GM21390 (cell line): ENCODE measurements around the gene INPP4B.

Source experiments
- ATAC-seq: cut with Tn5 transposase; IDR thresholded peaks from one replicate; pipeline ENCODE4 v1.9.1; 2021; ENCODE audit not compliant: unreplicated experiment

Gene INPP4B

DNA sequence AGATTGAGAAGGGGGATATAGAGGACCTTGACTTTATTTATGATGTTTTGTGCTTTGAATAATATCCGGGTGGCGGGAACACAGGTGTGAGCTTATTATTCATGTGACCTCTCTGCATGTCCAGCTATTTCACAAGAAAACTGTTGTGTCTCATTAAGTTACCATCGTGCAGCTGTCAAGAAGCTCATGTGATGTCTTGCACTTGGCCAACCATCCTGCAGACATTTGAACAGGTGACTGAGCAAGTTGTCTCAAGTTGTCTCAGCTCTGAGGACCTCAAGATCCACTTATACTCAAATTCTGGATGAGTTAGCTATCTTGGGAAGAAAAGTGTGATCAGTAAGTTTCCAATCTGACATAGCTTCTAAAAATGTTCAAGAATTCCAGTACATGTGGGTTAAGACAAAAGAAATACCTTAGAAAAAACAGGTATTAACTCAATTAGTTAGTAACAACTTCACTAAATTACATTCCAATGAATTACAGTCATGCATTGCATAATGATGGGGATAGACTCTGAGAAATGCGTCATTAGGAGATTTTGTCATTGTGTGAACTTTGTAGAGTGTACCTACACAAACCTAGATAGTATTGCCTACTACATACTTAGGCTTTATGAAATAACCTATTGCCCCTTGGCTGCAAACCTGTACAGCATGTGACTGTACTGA, 462.2 kb downstream of the INPP4B start:
- no peak for ATAC-seq

DNA sequence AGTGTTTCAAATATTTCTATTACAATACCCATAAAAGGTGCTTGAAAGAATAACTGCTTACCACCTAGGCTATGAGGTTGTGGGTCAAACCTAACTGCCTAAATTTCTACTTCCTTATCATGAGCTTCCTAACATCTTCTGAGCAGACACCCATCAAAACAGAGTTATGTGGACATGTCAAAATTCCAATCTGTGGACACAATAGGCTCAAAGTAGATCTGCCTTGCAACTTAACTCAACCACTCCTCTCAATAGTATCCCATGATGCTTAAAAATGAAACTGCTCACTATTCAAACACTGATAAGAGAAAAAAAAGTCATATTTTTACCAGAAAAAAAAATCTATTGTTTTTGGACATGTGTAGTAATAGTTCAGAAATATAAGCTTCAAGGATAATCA, 462.7 kb downstream of the INPP4B start:
- no peak for ATAC-seq

DNA sequence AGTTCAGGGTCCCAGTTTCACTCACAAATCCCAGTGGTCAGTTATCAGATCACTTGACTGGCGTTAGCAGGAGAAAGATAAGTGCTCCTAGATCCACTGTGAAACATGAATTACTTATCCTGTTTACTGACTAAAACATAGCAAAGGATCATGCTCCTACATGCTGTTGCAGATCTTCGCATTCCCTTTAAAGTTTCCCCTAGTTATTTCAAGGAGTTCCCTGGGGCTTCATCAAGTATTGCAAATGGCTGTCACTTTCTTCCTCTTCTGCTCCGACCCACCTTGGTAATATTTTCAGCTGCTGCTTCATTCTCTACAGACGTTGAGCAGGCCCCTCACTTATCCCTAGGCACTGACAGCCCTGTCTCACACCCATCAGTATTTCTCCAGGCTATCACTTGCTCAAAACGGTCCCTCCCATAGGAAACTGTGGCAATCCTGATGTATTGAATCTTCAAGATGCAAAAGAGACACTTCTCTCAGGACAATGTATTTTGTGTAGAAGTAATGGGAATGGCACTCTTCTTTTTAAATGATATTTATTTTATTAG, 466.0 kb downstream of the INPP4B start:
- ATAC-seq = no peak

DNA sequence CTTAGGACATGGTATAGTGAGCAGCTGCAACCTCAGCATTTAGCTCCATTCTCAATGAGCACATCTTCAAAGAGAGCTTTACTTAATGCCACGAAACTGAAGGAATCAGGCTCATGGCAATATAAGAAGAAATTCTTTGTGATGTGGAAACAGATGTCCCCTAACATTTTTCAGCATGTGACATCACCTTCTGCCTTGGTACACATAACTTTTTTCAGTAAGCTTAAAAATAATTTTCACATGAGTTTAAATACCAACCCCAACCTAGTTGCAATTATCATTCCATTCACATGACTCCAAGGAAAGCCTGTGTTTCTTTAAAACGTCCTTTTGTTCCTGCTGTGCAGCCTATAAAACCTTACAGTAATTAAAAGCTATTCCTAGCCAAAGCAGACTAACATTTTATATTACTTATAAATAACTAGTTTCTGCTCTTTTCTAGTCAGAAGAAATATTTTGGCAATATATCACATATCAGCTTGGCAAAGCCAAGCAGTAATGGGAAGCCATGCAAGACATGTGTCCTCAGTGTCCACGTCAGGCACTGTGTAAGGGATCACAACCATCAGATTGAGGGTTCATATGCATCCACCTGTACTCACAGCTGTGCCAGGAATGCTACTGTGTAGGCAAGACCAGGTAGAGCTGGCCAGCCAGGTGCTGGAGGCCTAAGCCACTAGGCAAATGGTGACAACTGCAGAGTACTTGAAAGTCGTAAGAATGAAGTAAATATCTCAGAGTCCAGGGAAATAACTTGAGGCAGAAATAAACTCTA, 466.6 kb downstream of the INPP4B start:
- no peak for ATAC-seq

DNA sequence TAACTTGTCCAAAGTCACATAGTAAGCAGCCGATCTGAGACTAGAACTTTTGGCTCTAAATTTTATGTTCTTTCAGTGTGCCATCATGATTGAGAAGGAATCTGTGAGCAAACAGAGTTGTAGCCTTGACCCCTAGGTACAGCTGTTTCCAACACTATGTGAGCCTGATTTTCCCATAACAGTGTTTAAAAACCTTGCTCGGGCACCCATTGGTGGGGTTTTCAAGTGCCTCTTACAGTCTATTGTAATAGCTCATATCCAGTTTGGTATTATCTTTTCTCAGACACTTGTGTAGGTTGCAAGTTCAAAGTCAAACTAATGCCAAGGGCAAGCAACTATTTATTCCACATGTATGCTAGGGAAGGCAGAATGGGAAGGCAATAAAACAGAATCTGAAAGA, 467.9 kb downstream of the INPP4B start:
- no peak for ATAC-seq

DNA sequence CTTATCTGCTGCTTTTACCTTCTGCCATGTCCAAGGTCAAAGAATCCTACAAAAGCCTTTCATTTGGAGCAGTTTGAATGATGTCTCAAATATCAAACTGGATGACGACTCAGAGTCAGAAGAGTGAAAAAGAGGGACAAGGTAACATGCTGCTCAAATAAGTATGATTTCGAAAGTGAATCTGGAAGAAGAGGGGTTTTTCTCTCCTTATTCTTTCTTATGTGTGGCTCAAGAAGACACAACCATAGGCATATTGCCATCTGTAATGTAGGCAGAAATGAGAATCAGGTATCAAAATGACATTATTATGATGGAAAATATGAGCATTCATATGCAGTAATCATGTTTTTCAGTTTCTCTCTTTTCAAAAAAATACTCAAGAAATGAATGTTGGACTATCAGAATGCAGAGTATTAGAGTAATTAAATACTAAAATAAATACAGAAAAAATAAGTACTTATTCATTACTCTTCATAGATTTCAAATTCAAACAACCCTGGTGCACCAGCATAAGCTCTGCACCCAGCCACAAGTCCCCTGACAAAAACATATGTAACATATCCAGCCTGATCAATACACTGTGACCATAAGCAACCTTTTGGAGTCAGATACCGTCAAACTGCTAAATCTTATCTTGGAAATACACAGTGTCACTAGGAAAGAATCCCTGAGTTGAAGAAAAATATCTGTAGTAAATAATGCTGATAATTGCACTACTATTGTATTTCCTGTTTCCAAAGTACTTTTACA, 468.6 kb downstream of the INPP4B start:
- ATAC-seq = no peak

DNA sequence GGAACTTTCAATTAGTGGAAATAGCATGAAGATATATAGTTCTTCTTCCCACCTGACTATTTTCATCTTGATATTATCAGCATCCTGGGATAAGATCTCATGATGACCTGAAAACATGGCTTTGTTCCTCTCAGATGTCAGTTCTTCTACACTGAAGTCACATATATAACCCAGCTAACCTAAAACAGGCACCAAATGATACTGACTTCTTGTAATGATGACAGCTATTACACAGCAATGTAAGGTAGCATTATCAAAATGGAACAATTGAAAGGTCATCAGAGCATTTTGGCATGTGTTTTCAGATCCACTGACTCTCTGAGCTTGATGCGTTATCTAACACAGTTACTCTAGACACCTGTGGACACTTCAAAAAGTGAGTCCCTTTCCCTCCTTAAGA, 469.9 kb downstream of the INPP4B start:
- no peak for ATAC-seq

DNA sequence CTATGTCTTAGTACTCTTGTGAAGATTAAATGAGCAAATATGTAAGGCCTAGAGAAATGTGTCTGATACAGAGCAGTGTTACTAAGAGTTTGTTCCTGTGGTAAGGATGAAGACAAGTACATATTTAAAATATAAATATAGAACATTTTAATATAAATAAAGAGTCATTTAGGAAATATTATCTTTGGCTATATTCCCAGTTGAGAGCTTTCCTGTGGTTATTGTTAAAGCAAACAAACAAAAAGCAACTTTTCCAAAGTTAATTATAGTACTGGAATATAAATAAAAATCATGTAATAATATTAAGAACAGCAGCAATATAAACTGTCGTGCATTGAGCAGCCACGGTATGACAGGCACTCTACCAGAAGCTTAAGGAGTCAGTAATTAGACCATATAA, 472.5 kb downstream of the INPP4B start:
- ATAC-seq = no peak

DNA sequence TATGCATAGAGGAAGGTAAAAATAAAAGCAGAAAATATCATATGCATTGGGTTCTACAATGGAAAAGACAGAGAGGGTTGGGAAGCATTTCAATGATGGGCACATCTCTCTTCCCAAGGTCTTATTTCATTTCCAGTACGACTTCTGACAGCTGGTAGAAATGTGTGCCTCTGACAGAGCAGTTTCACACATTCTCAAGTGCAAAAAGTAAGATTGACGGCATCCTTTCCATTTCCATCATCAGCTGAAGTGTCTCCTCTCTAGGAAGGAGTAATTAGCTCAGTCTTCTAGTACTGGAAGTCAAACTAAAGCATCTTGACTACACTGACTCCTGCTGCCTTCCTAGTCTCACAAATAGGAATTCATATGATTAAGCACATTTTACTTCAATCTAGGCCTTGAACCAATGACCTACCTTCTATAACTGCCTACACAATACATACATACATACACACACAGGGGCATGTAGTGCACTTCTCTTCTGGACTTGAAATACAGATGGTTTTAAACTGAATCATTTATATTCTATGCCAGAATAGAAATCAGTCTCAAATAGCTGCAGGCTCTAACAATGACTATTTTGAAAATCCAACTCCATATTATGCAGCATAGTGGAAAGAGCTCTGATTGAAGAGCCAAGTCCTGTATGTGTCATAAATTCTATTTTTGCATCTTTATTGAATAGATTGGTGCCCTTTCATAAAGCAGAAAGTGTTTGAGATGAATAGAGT, 473.4 kb downstream of the INPP4B start:
- no peak for ATAC-seq

DNA sequence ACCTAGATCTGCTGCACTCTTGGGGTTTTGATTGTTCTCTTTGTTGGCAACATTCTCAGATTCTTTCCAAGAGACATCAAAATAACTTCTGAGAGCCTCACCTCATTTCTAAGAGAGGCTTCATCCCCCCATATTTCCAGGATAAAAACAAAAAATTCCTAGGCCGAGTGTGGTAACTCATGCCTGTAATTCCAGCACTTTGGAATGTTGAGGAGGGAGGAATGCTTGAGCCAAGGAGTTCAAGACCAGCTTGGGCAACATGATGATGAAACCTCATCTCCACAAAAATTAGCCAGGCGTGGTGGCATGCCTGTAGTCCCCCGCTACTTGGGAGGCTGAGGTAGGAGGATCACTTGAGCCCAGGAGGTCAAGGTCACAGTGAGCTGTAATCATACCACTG, 477.0 kb downstream of the INPP4B start:
- ATAC-seq = no peak

DNA sequence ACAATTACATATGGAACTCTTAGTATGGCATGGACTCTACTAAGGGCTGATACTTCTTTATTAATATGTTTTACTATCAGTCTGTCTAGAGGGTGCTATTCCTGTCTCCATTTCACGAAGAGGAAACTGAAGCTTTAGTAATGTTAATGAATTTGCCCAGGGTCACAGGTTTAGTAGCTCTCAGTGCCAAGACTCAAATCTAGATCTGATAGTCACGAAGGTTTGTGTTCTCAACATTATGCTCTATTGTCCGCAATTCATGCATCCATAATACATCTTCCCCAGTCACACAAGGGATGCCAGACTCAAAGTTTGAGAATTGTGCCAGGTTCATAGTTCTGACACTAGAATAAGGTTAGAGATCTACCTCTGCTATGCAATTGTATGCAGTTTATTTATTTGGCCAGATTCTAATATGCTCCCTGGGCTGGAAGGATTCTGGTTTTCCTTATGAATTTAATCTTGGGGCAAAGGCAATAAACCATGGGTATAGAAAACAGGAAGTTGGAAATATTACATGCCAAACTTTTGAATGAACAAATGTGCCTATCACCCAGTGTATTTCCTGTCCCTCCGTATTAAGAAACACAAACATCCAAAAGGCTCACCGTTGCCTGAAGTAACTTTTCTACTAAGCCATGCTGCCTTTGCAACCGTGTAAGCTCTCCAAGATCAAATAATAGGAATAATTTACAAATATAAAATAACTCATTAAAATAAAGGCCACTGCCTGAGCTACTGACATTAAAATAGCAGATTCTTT, 478.5 kb downstream of the INPP4B start:
- ATAC-seq = no peak

DNA sequence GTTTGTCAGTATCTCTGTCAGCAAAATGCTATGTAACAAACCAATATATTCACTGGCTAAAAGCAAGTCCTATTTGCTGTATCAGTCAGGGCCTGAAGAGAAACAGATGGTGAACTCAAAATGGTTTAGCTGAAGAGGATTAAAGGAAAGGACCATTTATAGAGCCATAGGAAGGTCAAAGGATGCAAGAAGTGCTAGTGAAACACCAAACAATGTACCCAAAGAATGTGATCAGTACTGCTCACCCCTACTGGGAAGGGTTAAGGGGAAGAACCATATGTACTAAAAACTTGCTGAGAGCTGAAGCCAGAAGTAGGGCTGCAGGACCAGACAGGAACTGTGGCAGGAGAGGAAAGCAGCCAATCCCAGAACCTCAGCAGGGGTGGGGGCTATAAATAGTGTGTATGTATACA, 479.3 kb downstream of the INPP4B start:
- no peak for ATAC-seq

DNA sequence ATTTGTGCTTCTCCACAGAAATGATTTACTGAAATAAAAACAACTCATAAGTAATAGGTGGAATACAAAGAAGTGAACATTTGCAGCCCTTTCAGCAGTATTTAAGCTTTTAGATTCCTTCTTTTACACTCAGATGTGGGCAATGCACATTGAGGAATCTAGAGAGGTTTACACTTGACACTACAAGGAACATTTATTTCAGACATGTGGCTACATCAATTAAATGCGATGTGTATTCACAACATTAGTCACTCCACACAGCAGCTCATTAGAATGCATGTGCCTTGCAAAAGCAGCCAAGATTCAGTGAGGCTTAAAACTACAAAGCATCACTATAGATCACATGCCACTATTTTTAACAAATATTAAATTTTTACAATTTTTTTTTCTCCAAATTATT, 480.7 kb downstream of the INPP4B start:
- no peak for ATAC-seq

DNA sequence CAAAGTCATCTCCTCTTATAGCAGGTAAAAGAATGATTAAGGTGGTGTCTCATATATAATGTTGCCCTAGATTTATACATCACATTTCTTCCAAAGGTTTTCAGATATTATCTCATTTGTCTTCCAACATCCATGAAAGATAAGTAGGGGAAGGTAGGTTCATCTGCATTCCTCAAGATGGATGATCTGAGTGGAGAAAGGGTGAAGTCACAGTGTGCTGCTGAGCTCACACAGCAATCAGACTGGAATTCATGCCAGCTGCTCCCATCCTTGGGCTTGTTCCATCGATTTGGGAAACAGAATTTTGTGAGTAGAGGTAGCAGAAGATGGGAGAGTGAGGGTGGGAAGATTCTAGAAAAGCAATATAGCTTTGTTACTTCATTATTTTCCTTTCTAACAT, 482.4 kb downstream of the INPP4B start:
- no peak for ATAC-seq

DNA sequence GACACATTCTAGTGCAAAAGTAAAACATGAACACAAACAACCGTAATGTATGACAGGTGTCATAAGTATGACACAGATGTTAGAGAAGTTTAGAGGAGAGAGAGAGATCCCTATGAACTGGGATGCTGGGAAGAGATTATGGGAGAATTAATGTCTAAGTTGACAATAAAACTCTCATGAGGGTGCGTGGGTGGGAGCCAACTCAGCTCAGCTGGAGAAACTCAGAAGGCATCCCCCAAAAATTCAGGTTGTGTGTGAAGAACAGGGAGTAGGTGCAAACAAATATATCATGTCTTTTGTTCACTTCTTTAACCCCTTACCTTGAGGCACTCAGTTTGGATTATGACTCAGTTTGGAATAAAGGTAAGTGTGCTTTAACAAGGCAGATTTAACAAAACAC, 484.1 kb downstream of the INPP4B start:
- ATAC-seq = no peak

DNA sequence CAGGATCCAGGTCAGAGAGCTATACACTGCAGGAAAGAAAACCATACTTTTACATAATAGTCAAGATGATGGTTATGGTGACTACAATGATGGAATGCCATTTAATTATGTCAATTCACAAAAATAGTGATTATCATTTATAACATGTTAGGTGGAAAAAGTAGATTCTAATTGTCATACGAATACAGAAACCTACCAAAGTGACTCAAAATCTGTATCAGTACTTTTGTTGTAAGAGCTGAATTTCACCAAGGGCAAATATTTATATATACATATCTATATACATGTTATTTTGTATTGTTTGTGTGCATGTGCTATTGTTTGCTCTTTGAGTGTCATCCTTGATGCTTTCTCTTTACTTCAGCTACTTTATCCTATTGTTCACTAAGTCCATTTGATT, 485.4 kb downstream of the INPP4B start:
- ATAC-seq = no peak

DNA sequence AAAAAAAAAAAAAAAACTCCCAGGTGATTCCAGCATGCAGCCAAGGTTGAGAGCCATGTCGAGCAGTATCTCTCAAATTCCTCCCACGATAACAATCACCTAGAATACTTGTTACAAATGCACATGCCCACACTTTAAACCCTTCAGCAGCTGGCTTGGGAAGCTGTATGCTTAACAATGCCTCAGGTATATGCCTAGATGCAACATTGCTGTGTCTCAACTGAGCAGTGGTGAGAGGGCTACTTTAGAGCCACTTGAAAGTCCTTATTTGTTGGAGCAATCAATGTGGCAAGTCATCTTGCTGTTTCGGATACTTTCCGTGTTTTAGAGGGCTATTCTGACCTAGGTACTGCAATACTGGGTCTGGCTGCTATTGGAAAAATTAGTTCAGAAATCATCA, 487.4 kb downstream of the INPP4B start:
- ATAC-seq = no peak

DNA sequence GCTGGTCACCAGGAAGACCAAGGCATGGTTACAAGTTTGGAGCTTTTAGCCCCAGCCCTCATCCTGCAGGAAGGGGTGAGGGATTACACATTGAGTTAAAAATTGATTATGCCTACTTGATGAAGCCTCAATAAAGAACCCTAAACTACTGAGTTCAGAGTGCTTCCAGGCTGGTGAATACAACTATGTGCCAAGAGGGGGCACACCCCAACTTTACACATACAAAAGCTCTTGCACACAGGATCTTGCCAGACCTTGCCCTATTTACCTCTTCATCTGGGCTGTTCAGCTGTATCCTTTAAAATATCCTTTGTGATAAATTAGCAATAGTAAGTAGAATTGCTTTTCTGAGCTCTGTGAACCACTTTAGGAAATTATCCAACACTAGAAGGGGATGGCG, 489.3 kb downstream of the INPP4B start:
- no peak for ATAC-seq

DNA sequence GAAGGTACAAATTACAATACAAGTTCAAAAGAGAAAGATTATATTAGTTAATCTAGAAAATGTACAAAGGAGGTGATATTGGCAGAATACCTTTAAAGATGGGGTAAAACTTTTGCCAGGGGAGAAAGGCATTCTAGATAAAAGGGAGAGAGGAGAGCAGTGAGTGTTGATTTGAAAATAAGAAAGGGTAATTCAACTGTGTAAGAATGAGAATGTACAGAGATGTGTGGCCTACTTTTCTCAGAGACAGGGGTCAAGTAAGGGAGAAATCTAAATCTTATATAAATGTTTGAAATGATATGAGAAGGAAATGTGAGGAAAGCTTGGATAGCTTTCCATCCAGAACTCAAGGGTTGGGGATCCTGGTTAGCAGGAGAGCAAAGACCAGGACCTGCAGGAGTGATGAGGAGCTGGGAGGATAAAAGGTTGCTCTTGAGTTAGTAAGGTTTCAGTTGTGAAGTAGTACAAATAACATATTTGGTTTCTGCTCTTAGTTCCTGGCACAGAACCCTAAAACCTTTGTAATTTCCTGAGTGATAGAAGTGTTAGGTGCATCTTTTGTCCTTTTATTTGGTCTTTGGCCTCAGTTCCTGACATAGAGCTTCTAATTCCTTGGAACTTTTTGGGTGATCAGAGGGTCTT, 489.9 kb downstream of the INPP4B start:
- ATAC-seq = no peak

DNA sequence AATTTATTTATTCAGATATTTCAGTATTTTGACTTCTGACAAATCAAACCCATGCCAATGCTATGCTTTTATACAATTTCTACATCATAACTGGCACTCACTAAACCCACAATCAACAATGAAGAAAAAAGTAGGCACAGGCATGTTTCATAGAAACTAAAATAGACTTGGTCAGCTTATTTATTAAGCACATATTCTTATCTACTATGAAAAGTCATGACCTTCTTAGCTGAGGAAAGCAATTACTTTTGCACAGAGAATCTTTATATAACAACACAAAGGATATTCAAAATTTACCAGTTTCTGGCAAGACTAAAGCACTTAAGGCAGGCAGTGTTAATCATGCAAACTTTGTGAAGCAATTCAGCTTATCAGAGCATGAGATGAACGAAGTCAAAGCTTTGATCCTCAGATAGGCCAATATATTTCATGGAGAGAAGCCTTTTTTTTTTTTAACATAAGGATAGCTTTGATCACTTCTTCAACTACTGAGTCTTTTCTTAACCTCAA, 490.6 kb downstream of the INPP4B start:
- ATAC-seq = no peak
